ENCODE measurements around the gene RPS14.
"Not testable (repeated sequence)": the region's sequence is repeated elsewhere in the genome, so short reads cannot be mapped to it uniquely, and the experiment has no call there.

Gene RPS14

DNA sequence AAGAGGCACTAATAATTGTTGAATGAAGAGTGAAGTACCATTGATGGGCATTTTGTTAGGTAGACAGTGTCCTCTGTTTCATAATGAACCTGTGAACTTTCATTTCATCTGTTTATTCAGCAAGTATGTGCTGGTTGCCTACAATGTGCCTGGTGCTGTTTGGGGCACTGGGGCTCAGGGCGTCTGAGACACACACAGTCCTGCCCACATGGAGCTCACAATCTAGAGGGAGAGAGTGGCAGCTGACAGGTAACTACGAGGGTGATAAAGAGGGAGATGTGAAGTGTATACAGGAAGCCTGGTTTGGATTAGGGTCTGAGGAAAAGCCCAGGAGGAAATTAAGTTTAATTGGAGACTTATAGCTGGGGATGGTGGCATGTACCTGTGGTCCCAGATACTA lies 29.9 kb upstream of the RPS14 start:
- no peak for DNase-seq (ENCODE audit: low read depth)

DNA sequence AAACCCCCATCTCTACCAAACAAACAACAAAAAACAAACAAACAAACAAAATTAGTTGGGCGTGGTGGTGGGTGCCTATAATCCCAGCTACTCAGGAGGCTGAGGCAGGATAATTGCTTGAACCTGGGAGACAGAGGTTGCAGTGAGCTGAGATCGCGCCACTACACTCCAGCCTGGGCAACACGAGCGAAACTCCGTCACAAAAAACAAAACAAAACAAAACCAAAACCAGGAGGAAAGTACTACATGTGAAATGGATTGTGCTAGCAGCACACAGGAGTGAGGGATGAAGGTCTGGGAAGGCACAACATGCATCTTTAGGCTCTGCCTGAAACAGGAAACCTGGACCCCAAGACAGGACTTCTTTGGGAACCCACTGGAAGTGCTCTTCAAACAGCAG lies 27.0 kb upstream of the RPS14 start:
- DNase-seq (ENCODE audit: low read depth), result not testable (repeated sequence)

DNA sequence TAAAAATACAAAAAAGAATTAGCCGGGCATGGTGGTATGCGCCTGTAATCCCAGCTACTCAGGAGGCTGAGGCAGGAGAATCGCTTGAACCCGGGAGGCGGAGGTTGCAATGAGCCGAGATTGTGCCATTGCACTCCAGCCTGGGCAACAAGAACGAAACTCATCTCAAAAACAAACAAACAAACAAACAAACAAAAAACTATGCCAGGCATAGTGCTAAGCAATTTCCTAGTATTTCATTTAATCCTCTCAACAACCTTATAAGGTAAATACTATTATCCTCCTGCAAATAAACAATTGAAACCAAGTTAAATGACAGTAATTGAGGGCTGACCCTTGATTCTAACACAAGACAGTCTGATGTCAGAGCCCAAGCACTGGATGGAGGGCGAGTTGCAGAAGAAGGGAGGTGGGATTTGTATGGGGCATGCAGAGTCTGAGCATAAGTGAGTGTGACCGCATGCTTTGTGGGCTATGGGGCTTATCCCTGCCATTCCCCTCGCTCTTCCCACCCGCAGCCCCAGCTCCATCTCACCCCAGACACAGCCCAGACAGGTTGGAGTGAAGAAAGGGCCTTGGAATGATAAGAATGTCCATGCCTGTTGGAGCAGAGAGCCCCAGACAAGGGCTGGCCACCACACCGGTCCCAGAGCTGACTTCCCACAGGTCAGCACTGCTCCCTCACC lies 24.3 kb upstream of the RPS14 start:
- no peak for DNase-seq (ENCODE audit: low read depth)

DNA sequence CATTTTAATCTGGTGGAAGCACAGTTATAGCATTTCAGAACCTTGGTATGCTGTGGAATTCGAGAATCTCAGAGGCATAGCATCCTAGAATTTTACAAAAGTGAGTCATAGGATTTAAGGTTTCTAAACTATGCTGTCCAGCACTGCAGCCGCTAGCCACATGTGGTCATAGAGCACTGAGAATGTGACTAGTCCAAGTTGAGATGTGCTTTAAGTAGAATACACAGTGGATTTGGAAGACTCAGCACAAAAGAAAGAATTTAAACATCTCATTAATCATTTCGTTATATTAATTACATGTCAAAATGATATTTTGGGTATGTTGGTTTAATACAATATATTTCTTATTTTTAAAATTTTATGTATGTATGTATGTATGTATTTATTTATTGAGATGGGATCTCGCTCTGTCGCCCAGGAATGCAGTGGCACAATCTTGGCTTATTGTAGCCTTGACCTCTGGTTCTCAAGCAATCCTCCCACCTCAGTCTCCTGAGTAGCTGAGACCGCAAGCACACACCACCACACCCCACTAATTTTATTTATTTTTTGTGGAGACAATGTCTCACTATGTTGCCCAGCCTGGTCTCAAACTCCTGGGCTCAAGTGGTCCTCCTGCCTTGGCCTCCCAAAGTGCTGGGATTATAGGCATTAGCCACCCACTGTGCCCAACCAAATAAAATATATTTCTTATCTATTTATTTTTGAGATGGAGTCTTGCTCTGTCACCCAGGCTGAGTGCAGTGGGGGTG lies 20.4 kb upstream of the RPS14 start:
- peak; percentile 98 for DNase-seq (ENCODE audit: low read depth)

DNA sequence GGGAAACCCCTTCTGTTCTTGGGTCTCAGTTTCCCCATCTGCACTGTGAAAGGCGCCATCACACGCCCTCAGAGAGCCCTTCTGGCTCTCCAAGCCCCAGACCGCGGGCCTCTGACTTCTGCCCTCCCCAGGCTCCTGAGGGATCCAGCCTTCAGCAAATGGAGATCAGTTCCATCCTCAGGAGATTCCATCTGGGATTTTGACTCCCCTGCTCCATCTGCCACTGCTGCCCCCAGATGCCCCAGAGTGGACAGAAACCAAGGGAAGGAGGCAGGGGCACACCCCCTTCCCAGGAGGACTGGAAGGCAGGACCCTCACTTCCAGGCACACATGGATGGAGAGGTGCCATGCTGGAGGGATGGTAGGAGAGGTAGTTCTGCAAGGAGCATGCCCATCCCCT lies 18.7 kb upstream of the RPS14 start:
- DNase-seq (ENCODE audit: low read depth), result no peak

DNA sequence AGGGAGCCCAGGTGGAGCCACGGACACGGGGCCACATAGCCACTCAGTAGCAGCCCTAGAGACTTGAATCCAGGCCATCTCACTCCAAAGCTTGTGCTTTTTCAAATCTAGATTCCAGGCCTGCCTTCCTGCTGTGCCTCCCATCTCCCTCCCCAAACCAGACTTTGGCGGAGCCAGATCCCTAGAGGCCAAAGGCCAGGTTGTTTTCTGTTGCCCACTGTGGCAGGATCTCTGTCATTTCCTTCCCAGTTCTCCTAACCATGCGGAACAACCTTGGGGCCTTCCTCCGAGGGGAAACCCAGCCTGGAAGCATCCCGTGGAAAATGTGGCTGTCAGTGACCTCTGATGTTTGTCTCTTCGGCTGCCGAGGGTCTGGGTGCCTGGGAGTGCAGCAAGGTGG lies 16.4 kb upstream of the RPS14 start:
- no peak for DNase-seq (ENCODE audit: low read depth)

DNA sequence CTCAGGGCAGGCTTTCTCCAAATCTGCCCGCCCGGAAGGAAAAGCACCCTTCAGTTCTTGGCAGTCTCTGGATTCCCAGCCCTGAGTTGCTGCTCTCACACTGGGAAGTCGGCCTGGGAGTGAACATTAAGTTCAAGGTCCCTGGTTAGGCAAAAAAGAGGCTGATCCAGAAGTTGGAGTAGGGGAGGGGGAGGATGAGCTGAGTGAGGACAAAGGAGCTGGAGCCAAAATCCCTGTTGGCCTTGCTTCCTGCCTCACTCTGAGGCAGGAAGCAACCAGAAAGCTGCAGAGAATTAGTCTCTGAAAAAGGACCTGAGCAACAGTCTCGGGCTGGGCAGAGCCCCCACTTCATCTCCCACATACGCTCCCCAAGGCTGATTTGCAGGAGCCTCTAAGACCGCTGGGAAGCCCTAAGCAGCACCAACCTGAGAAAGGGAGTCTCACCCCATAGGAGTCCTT lies 15.0 kb upstream of the RPS14 start:
- no peak for DNase-seq (ENCODE audit: low read depth)

DNA sequence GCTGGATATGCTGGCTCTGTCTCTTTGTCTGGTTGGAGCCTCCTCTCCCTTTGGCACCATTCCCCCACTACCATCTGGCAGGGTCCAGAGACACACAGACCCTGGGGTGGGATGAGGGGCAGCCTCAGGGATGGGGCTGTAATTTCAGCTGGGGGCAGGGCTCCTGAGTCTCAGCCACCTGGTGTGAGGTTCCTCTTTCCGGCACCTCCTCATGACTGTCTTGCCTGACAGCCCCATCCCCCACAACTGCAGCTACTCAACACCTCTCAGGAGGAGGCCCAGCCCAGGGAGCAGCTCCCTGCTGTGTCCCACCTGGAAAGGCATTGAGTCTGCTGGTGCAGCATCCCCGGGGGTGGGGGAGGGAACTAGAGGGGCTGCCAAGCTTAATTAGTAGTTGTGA lies 11.7 kb upstream of the RPS14 start:
- DNase-seq (ENCODE audit: low read depth), result no peak

DNA sequence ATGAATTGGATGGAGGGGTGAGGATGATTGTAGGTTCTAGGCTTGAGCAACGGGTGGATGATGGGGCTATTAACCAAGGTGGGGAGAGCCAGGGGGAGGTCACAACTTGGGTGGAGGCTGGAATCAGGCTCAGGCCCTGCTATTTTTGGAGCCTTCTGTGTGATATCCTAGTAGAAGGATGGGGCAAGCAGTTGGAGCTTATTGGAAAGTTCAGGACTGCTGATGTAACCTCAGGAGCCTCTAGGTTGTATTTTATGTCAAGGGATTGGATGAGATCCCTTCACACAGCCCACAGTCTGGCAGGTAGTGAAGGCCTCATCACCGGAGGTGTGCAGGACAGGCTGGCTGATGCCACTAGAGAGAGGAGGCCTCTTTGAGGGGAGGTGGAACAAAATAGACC lies 11.2 kb upstream of the RPS14 start:
- no peak for DNase-seq (ENCODE audit: low read depth)

DNA sequence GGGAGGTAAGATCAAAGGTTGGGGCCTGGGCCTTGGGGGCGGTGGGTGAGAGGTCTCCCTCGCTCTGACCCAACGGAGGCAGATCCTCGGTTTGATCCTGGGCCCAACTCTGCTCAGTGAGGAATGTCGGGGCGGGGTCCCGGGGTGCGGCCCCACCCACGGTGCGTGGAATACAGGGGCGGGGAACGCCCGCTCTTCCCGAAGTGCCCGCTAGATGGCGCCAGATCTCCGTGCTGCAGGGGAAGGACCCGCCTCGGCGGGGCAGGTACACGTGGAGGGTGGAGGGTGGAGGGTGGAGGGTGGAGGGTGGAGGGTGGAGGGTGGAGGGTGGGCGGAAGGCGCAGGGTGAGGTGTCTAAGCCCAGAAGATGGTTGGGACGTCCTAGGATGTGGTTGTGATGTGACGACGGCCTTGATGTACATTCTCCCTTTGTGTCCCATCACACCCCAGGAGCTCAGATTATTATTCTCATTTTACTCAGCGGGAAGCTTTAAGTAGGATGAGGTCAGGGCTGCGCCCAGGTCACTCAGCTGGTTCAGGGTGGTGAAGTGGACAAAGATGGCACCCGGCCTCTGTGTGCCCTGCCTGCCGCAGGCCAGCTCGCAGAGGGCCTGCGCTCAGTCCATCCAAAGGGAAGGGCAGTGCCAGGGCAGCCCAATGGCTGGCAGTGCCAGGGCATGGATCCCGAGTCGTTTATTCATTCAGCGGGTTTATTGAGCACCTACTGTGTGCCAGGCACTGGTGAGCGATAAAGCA lies 9.4 kb upstream of the RPS14 start:
- no peak for DNase-seq (ENCODE audit: low read depth)

DNA sequence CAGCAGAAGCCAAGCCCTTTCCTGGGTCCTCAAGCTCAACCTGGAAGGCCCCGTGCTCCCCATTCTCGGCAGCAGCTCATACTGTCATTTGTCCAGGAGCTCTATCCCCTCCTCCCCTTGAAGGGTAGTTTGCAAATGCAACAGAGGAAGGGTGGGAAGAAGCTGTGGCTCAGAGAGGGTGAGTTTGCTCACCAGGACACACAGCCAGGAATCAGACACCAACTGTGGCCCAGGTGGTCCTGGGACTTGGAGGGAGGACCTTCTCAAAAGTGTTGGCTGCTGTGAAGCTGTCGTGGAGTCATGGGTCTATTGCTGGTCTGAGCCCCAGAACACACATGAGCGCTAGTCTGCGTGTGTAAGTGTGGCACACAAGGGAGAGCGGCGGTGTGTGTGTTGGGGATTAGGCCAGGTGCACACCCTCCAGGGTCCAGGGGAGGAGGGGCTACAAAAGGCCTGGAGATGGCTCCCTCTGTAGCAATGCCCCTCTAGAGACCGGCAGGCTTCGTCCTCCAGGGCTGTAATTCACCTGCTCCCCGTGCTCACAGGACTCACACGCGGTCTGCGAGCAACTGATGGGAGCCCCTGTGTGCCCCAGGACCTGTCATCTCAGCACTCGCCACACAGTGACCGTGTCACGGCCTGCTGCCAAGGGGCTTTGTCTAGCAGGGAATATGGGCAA lies 8.2 kb upstream of the RPS14 start:
- no peak for DNase-seq (ENCODE audit: low read depth)

DNA sequence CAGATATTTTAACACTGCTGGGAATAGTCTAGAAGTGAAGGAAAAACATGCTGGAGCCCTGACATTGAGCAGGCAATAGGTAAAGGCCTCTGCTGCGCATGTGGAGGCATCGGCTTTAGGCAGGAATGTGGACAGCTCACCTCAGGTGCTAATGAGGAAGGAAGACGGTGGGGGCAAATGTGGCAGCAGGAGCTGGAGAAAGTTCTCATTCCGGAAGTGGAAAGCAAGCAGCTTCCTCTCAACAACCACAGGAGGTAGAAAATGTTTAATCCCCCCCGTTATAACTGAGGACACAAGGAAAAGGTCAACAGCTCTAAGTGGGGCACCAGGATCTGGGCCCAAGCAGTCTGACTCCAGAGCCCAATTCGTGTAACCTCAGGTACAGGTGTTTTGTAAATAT lies 7.6 kb upstream of the RPS14 start:
- no peak for DNase-seq (ENCODE audit: low read depth)

DNA sequence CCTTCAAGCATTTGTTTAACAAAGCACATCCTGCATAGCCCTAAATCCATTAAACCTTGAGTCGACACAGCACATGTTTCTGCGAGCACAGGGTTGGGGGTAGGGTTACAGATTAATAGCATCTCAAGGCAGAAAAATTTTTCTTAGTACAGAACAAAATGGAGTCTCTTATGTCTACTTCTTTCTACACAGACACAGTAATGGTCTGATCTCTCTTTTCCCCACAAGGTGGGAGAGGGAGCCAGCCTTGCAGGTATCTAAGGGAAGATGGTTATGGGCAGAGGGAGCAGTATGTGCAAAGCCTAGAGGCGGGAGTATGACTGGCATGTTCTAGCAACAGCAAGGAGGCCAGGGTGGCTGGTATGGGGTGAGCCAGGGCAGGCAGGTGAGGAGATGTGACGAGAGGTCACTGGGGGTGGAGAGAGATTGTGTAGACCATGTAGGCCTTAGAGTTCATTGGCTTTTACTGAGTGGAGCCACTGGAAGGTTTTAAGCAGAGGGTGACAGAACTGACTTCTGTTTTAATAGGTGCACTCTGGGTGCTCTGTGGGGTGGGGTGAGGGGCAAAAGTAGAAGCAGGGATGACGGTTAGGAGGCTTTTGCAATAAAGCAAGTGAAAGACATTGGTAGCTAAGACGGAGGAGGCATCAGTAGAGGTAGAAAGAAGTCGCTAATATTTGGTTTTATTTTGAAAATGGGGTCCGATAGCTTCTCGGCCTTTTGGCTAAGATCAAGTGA lies 5.1 kb upstream of the RPS14 start:
- DNase-seq (ENCODE audit: low read depth), result no peak

DNA sequence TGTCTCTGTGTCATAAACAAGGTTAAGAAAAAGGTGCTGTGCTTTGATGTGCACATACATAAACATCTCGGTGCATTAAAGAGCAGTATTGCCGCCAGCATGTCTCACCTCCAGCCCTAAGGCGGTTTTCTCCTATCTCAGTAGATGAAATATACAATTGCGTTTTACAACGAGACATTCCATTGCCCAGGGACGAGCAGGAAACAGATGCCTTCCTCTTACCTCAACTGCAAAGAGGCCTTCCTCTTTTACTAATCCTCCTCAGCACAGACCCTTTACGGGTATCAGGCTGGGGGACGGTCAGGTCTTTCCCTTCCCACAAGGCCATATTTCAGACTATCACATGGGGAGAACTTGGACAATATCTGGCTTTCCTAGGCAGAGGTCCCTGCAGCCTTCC lies 4.5 kb upstream of the RPS14 start:
- not testable (repeated sequence) for DNase-seq (ENCODE audit: low read depth)

DNA sequence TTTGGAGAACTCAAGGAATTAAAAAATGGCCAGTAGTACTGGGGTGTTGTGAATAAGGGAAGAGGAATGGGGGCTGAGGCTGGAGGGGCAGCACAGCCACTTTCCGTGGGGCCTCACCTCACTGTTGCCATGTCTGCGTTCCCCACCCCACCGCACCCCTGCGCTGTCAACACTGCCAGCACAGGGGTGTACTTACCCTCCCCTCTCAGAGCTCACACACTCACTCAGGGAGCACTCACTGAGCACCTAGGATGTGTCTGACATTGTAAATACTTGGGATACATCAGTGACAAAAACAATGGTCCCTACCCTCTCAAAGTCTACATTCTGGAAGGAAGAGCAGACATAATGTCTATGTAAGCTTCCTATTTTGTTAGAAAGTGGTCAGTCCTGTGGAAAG lies 3.4 kb upstream of the RPS14 start:
- no peak for DNase-seq (ENCODE audit: low read depth)

DNA sequence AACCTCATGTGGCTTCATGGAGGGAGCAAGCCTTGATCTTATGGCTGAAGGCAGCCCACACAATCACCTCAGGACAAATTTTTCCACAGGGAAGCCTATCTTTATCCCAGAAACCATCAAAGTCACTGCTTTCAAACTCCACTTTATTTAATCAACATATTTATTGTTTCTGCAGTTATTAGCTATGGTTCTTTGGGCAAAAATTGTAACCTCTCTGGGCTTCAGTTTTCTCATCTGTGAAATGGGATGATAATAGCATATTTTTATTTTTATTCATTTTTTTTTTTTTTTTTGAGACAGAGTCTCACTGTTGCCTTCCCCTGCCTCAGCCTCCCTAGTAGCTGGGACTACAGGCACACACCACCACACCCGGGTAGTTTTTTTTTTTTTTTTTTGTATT lies 2.1 kb upstream of the RPS14 start:
- no peak for DNase-seq (ENCODE audit: low read depth)

DNA sequence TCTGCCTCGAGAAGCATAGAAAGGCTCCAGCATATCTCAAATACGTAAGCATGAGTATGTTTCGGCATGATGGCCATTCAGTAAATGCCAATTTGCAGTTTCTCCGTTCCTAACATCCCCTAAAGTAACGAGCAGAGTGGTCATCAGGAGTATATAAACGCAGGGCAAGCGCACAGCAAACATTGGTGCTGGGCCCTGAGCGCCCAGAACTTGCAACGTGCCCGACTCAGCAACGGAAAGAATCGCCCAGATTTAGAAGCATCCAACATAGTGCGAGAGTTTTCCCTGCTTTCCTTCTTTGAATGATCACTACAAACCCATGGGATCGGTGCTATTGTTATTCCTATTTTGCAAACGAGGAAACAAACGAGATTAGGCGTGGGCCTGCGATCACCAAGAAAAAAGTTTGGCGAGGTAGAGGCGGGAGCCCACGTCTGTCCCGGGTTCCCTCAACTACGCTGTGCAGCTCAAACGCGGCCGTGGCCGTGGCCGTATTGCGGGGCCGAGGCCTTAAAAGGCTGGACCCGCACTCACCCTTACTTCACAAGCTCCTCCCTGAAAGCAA lies 505 bp downstream of the RPS14 start:
- no peak for DNase-seq (ENCODE audit: low read depth)

DNA sequence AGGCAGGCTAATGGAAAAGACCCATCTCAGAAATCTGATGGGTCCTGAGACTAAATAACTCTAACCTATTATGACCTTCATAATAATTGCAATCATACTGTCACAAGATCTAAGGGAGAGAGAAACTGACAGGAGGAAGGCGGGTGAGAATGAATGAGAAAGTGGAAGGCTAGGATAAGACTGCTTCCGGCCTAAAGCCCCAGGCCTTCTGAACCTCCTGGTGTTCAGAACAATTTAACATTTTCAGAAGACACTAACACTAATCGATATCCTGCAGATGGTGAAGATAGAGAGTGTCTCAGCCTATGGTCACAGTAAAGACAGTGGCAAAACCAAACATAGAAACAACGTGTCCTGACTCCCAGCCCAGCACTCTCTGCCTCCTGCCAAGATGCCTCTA lies 1.2 kb downstream of the RPS14 start:
- DNase-seq (ENCODE audit: low read depth), result no peak

DNA sequence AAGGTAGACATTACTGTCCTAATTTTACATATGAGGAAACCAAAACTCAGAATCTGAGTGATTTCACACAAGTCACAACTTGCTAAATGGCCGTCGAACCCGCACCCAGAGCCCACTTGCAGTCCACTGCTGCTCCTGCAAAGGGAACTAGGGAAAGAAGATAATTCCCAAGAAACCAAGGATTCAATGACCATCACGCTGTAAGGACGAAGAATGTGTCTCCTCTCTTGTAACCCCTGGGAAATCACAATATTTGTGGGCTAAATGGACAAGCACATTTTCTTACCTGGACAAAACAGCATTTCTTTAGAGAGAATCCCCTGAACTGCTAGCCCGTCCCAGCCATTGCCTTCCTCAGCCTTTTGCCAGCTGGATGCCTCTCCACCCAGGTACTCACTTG lies 2.4 kb downstream of the RPS14 start:
- DNase-seq (ENCODE audit: low read depth), result no peak

DNA sequence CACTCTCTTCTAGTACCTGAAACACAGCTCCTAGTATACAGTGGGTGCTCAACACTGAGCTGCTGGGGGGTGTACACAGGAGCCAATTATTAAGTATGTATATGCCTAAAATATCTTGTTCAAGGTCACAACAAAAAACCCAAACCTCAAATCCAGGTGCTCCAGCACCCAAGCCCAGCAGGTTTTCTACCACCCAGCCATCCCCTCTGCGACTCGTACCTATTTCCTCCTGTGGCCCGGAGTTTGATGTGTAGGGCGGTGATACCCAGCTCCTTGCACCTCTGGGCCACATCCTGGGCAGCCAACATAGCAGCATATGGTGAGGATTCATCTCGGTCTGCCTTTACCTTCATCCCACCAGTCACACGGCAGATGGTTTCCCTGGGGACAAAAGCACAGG lies 3.0 kb downstream of the RPS14 start:
- DNase-seq (ENCODE audit: low read depth), result no peak

DNA sequence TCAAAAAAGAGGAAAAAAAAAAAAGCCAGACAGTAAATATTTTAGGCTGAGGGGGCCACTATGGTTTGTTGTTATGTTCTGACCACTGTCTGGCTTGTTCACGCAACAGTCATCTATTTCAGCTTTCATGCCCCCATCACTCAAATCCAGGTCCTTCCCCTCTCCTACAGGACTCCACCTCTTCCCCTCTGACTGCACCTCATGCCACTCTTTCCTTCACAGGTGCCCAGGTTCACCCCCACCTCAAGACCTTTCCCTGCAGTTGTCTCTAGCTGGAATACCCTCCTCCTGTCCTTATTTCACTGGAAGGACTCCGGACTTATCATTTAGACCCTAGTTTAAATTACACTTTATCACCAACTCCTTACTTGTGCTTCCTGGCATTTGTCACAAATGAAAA lies 3.5 kb downstream of the RPS14 start:
- DNase-seq (ENCODE audit: low read depth), result no peak

DNA sequence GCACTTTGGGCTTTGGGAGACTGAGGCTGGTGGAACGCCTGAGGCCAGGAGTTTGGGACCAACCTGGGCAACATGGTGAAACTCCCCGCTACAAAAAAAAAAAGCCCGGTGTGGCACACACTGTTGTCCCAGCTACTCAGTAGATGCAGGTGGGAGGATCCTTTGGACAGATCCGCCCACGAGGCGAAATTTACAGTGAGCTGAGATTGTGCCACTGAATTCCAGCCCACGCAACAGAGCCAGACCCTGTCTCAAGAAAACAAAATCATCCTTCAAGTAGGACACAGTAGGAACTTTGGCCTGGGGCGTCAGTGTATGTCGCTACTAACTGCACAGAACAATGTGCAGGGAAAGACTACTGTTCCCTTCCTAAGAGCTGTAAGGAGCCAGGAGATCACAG lies 4.8 kb downstream of the RPS14 start:
- DNase-seq (ENCODE audit: low read depth), result no peak
